MCF 10A (cell line): Measurements from ENCODE around the gene CRP. TPM values are rescaled to one million over a fixed set of nuclear protein-coding genes. Genes with fewer than 3 reads are reported as not detected.

Experiments
- BruUV-seq: library from RNA; stranded (reverse); fragments of 400-500 nt; replicated peaks from 2 replicates; lab custom pipeline; 2021; lab: Mats Ljungman, UMichigan
- CTCF ChIA-PET: fragments of 300-600 bp; sonication (Branson Sonifier 250); formaldehyde crosslinking; extraction: SDS; loops from one replicate; lab custom pipeline; 2021; ENCODE audit warnings: antibody characterized with exemption, inconsistent platforms; lab: Yijun Ruan, JAX
- POLR2A ChIA-PET: fragments of 300-600, 350-650 bp; sonication (Branson Sonifier 250); formaldehyde crosslinking; extraction: SDS; loops from one replicate; lab custom pipeline; 2020; ENCODE audit warnings: antibody characterized with exemption, inconsistent platforms; lab: Yijun Ruan, JAX
- DNase-seq: peaks from one replicate; pipeline ENCODE4 v3.0.0-alpha.2; 2018; ENCODE audit not compliant: unreplicated experiment
- H3K27ac Mint-ChIP-seq: one replicate; pipeline ENCODE4 v1.8.0; 2022; ENCODE audit warnings: mild to moderate bottlenecking, low read depth, mixed read lengths; ENCODE audit not compliant: unreplicated experiment
- H3K27me3 Mint-ChIP-seq: one replicate; pipeline ENCODE4 v1.8.0; 2022; ENCODE audit warnings: mixed read lengths; ENCODE audit not compliant: insufficient read depth, unreplicated experiment
- H3K36me3 Mint-ChIP-seq: one replicate; pipeline ENCODE4 v1.8.0; 2022; ENCODE audit warnings: mild to moderate bottlenecking, moderate library complexity, mixed read lengths; ENCODE audit not compliant: insufficient read depth, unreplicated experiment
- H3K4me1 Mint-ChIP-seq: one replicate; pipeline ENCODE4 v1.8.0; 2022; ENCODE audit warnings: mixed read lengths; ENCODE audit not compliant: insufficient read depth, unreplicated experiment
- H3K4me3 Mint-ChIP-seq: one replicate; pipeline ENCODE4 v1.8.0; 2022; ENCODE audit warnings: mild to moderate bottlenecking, moderate library complexity, mixed read lengths; ENCODE audit not compliant: unreplicated experiment
- H3K9me3 Mint-ChIP-seq: one replicate; pipeline ENCODE4 v1.8.0; 2022; ENCODE audit warnings: mixed read lengths; ENCODE audit not compliant: unreplicated experiment
- CTCF ChIP-seq: fragments of 200-600 bp; IDR thresholded peaks from one replicate; pipeline ENCODE4 v1.8.0; 2022; ENCODE audit warnings: antibody characterized with exemption, mild to moderate bottlenecking; ENCODE audit not compliant: unreplicated experiment
- intact Hi-C: fragments of 100-400 bp; cut with micrococcal nuclease; formaldehyde crosslinking; loops from 2 replicates; pipeline ENCODE4 v1.14.1; 2022
- total RNA-seq: library from RNA; stranded (reverse); gene quantifications from 2 replicates; pipeline ENCODE4 v1.2.3, GENCODE V29; 2022

Gene CRP
- total RNA-seq, 1 experiment from 2014 or later = 0.26 TPM

- ChIA-PET CTCF (no interaction called here), POLR2A (interaction anchor here (1.2 kb wide), 1 partner anchor 47 kb away, joined by 4 read pairs; no protein-coding TSS in a partner anchor)
- no peak overlapping the region for H3K27ac Mint-ChIP-seq
- DNase-seq = no peak
- no peak for TF ChIP-seq CTCF
- H3K36me3 Mint-ChIP-seq = no peaks in the 10 kb centered on the region
- no peaks in the 10 kb centered on the region for H3K4me1 Mint-ChIP-seq
- intact Hi-C loops = no loop called here
- no TSS peak for BruUV-seq
- H3K4me3 Mint-ChIP-seq = no peak overlapping the region
- no peaks in the 10 kb centered on the region for H3K9me3 Mint-ChIP-seq
- H3K27me3 Mint-ChIP-seq = no peaks in the 10 kb centered on the region
These were observed 9.0 kb downstream of the CRP start for GRCh38 chr1:159705251-159705903.

- H3K4me3 Mint-ChIP-seq = no peak overlapping the region
- H3K4me1 Mint-ChIP-seq = peaks cover 4% of the 10 kb centered on the region
- H3K27ac Mint-ChIP-seq = no peak overlapping the region
- H3K36me3 Mint-ChIP-seq = no peaks in the 10 kb centered on the region
- no TSS peak for BruUV-seq
- CTCF ChIA-PET = interaction anchor here (0.5 kb wide), 1 partner anchor 14 kb away, joined by 3 read pairs; no protein-coding TSS in a partner anchor
- H3K27me3 Mint-ChIP-seq = no peaks in the 10 kb centered on the region
- intact Hi-C loops = no loop called here
- H3K9me3 Mint-ChIP-seq = no peaks in the 10 kb centered on the region
- TF ChIP-seq CTCF = no peak
- POLR2A ChIA-PET = no interaction called here
- DNase-seq = no peak
These were observed 9.9 kb downstream of the CRP start for GRCh38 chr1:159704481-159704880.

- no TSS peak for BruUV-seq
- TF ChIP-seq CTCF = no peak
These were observed 14.1 kb downstream of the CRP start for GRCh38 chr1:159700312-159700711.

DNA sequence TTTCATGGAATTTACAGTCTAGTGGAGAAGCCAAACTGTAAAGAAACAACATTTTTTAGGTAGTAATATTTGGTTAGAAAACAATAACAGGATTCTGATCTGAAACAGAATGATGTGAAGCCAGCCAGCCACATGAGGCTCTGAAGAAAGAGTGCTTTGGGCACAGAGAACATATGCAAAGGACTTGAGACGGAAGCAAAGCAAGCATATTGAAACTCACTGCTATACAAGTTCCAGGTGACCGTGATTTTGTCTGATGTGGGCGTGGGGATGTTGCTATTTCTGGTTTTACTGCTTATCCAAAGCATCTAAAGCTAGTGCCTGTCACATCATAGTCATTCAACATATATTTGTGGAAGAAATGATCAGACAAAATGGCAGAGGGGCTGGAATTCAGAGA lies 14.7 kb downstream of the CRP start:
- H3K27ac Mint-ChIP-seq = peak overlapping the region; percentile 1
- no peaks in the 10 kb centered on the region for H3K27me3 Mint-ChIP-seq
- CTCF ChIA-PET = interaction anchor here (0.9 to 1.1 kb wide), 3 partner anchors 30 to 511 kb away, joined by 3 to 4 read pairs (median 3); no protein-coding TSS in a partner anchor
- no TSS peak for BruUV-seq
- no peaks in the 10 kb centered on the region for H3K36me3 Mint-ChIP-seq
- intact Hi-C loops = no loop called here
- peaks cover 8% of the 10 kb centered on the region for H3K4me1 Mint-ChIP-seq
- TF ChIP-seq CTCF = no peak
- H3K4me3 Mint-ChIP-seq = no peak overlapping the region
- H3K9me3 Mint-ChIP-seq = no peaks in the 10 kb centered on the region
- POLR2A ChIA-PET = no interaction called here
- DNase-seq = no peak

More at GRCh38 chr1:159700312-159700711, 14.1 kb downstream of the CRP start:
- Mint-ChIP-seq H3K27me3 (no peaks in the 10 kb centered on the region), H3K4me3 (no peak overlapping the region), H3K9me3 (no peaks in the 10 kb centered on the region), H3K36me3 (no peaks in the 10 kb centered on the region), H3K27ac (no peak overlapping the region), H3K4me1 (peaks cover 8% of the 10 kb centered on the region)
- CTCF ChIA-PET = interaction anchor here (0.6 to 1.3 kb wide), 3 partner anchors 31 to 1267 kb away, joined by 3 to 4 read pairs (median 3); no protein-coding TSS in a partner anchor
- POLR2A ChIA-PET = no interaction called here
- intact Hi-C loops = no loop called here
- no peak for DNase-seq
